HL-60 (cell line): ENCODE measurements around the gene MAGI3.

Source experiments
- DNase-seq, 2 experiments: peaks; one replicate each; pipeline ENCODE4 v3.0.0-alpha.2; 2010 to 2020; ENCODE audit warnings: low read depth in 1 of 2, low spot score in 1 of 2
- H3K27ac ChIP-seq: fragments of 250-450 bp; sonication (Bioruptor Pico); replicated peaks from 2 replicates; pipeline ENCODE4 v1.5.1; 2020; ENCODE audit warnings: mild to moderate bottlenecking, moderate library complexity
- H3K27me3 ChIP-seq: fragments of 250-450 bp; sonication (Bioruptor Pico); 2 replicates; pipeline ENCODE4 v1.5.1; 2021; ENCODE audit warnings: mild to moderate bottlenecking, moderate library complexity; ENCODE audit not compliant: insufficient read depth, poor library complexity, severe bottlenecking
- H3K4me3 ChIP-seq: replicated peaks from 2 replicates; pipeline ENCODE4 v1.5.1; 2011; ENCODE audit warnings: mild to moderate bottlenecking, control low read depth, low read length; ENCODE audit not compliant: insufficient read depth
- GABPA ChIP-seq: IDR thresholded peaks from 2 replicates; pipeline ENCODE4 v1.6.1; 2012; ENCODE audit warnings: low read depth
- POLR2AphosphoS5 ChIP-seq: IDR thresholded peaks from 2 replicates; pipeline ENCODE4 v1.6.1; 2012; ENCODE audit warnings: low read depth
- SPI1 ChIP-seq: IDR thresholded peaks from 2 replicates; pipeline ENCODE4 v1.6.1; 2012; ENCODE audit warnings: low read depth, mild to moderate bottlenecking, borderline replicate concordance
- TF ChIP-seq, protein P1 (sequence below): IDR thresholded peaks from one replicate; pipeline ENCODE4 v1.5.1; 2011; ENCODE audit warnings: low read length, control low read depth, inconsistent platforms; ENCODE audit not compliant: insufficient read depth
- TF ChIP-seq, protein P2 (sequence below): IDR thresholded peaks from 2 replicates; pipeline ENCODE4 v1.6.1; 2012; ENCODE audit warnings: low read depth; ENCODE audit not compliant: insufficient replicate concordance

The MAGI3 gene

DNA sequence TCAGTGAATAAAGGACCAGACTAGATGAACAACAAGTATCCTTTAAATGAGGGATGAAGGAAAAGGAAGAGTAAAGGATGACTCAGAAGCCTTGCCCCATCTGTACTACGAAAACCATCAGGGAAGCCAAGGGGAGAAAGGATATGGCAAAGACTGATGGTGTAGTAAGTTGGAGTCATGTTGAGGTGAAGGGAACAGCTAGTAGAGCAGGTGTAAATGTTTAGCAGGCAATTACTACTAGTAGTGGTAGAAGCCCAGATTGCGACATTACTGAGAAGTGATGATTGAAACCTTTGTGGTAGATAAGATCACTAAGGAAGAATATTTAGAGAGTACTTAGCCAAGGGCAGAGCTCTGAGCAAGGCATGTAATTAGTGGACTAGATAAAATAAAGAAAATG is 285.0 kb downstream of the MAGI3 start:
- Histone ChIP-seq H3K27ac (no peak overlapping the region), H3K27me3 (no peaks in the 10 kb centered on the region), H3K4me3 (no peak overlapping the region)
- DNase-seq = no peak
- TF ChIP-seq POLR2AphosphoS5 (no peak), GABPA (no peak), SPI1 (no peak)
- TF ChIP-seq, protein P1, sequence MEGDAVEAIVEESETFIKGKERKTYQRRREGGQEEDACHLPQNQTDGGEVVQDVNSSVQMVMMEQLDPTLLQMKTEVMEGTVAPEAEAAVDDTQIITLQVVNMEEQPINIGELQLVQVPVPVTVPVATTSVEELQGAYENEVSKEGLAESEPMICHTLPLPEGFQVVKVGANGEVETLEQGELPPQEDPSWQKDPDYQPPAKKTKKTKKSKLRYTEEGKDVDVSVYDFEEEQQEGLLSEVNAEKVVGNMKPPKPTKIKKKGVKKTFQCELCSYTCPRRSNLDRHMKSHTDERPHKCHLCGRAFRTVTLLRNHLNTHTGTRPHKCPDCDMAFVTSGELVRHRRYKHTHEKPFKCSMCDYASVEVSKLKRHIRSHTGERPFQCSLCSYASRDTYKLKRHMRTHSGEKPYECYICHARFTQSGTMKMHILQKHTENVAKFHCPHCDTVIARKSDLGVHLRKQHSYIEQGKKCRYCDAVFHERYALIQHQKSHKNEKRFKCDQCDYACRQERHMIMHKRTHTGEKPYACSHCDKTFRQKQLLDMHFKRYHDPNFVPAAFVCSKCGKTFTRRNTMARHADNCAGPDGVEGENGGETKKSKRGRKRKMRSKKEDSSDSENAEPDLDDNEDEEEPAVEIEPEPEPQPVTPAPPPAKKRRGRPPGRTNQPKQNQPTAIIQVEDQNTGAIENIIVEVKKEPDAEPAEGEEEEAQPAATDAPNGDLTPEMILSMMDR = no peak
- TF ChIP-seq, protein P2, sequence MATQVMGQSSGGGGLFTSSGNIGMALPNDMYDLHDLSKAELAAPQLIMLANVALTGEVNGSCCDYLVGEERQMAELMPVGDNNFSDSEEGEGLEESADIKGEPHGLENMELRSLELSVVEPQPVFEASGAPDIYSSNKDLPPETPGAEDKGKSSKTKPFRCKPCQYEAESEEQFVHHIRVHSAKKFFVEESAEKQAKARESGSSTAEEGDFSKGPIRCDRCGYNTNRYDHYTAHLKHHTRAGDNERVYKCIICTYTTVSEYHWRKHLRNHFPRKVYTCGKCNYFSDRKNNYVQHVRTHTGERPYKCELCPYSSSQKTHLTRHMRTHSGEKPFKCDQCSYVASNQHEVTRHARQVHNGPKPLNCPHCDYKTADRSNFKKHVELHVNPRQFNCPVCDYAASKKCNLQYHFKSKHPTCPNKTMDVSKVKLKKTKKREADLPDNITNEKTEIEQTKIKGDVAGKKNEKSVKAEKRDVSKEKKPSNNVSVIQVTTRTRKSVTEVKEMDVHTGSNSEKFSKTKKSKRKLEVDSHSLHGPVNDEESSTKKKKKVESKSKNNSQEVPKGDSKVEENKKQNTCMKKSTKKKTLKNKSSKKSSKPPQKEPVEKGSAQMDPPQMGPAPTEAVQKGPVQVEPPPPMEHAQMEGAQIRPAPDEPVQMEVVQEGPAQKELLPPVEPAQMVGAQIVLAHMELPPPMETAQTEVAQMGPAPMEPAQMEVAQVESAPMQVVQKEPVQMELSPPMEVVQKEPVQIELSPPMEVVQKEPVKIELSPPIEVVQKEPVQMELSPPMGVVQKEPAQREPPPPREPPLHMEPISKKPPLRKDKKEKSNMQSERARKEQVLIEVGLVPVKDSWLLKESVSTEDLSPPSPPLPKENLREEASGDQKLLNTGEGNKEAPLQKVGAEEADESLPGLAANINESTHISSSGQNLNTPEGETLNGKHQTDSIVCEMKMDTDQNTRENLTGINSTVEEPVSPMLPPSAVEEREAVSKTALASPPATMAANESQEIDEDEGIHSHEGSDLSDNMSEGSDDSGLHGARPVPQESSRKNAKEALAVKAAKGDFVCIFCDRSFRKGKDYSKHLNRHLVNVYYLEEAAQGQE = no peak

DNA sequence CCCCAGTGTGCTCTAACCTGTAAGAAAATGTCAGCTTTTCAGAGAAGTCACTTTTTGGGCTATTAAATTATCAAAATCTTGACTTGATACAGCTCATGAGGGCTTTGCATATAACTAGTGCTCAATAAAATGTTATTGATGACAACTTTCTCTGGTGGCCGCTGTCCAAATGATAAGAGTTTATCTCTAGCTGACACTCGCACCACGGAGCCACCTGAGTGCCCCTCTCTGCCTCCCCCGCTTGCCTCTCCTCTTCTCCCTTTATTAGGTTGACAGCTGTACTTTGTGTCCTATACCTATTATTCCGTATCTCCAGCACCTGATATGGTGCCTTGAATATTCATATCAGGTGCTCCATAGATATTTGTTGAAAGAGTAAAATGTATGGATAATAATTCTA is 286.2 kb downstream of the MAGI3 start:
- H3K4me3 ChIP-seq = no peak overlapping the region
- TF ChIP-seq, protein P2 = no peak
- TF ChIP-seq, protein P1 = no peak
- TF ChIP-seq POLR2AphosphoS5 = no peak
- TF ChIP-seq SPI1 = no peak
- no peak for TF ChIP-seq GABPA
- H3K27ac ChIP-seq = no peak overlapping the region
- no peak for DNase-seq
- no peaks in the 10 kb centered on the region for H3K27me3 ChIP-seq

DNA sequence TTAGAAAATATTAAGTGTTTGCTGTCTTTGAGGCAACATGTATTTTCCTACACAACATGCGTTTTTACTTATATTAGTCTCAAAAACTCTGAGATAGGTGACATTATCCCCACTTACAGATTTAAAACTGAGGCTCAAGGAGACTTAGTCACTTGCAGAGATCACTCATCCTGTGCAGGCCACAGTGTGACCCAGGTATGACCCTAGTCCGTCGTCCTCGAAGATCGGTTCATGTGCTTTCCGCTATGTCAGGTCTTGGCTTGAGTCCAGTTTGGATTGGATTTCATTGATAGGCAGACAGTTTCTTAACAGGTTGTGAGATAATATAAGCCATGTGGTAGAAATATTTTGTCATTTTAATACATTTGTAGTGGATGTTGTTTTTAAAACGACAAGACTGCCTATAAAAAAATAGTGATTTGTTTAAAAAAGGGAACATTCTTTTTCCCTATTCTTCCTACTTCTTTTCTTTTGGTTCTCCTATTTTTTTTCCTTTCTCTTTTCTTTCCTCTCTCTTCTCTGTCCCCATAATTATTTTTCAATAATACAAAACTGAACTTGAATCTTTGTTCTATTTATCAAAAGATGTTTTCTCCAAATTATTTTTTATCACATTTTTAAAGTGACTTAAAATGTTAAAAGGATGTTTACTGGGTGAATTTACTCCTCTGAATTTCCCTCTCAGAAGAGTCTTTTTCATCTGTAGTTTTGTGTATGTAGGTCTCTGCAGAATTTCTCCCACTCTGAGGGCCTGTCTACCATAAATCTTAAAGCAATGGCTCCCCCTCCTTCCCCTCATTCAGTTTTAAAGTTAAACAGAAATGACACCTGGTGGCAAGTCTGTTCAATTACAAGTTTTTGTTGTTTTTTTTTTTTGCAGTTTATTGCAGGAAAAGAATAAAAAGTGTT is 287.2 kb downstream of the MAGI3 start:
- TF ChIP-seq POLR2AphosphoS5 = no peak
- TF ChIP-seq, protein P1 = no peak
- no peak for TF ChIP-seq GABPA
- no peak for TF ChIP-seq SPI1
- TF ChIP-seq, protein P2 = no peak
- DNase-seq = no peak
- no peak overlapping the region for H3K27ac ChIP-seq

More for the DNA sequence above, 287.2 kb downstream of the MAGI3 start:
- no peak overlapping the region for H3K4me3 ChIP-seq
- H3K27me3 ChIP-seq = no peaks in the 10 kb centered on the region
